ENCODE measurements around the gene PADI2. TPM values are rescaled to one million over a fixed set of nuclear protein-coding genes. Genes with fewer than 3 reads are reported as not detected.

The PADI2 gene
- total and polyA plus RNA-seq, 3 donors from 2014 or later: 0.99 to 3.2 (median 1.1) TPM

GRCh38 chr1:17165823-17166222, 46.6 kb upstream of the PADI2 start:
- intact Hi-C loops (cut with DNase I; ENCODE audit: low total_unique reads): no loop called here
- H3K4me1 ChIP-seq: no peaks in the 10 kb centered on the region
- H3K36me3 ChIP-seq (ENCODE audit: low read depth, missing control alignments): no peaks in the 10 kb centered on the region
- no peaks in the 10 kb centered on the region for H3K27me3 ChIP-seq
- no peak for DNase-seq
- H3K9me3 ChIP-seq: no peaks in the 10 kb centered on the region
- no peak overlapping the region for H3K4me3 ChIP-seq
- H3K27ac ChIP-seq: no peak overlapping the region
- TF ChIP-seq POLR2A (IDR thresholded peaks at IDR 0.05): no peak
- TF ChIP-seq CTCF (IDR thresholded peaks at IDR 0.05): no peak
- 81 to 84% methylated on average over 1 of the region's 1 CpG for WGBS, 2 donors

- Histone ChIP-seq H3K9me3 (no peaks in the 10 kb centered on the region), H3K4me3 (no peak overlapping the region), H3K36me3 (ENCODE audit: low read depth, missing control alignments) (no peaks in the 10 kb centered on the region), H3K27me3 (no peaks in the 10 kb centered on the region), H3K27ac (no peak overlapping the region), H3K4me1 (no peaks in the 10 kb centered on the region)
- no peak for DNase-seq
- intact Hi-C loops (cut with DNase I; ENCODE audit: low total_unique reads): no loop called here
- WGBS, 2 donors: 76 to 88% methylated on average over 10 to 16 of the region's 16 CpGs
- no peak for TF ChIP-seq POLR2A (IDR thresholded peaks at IDR 0.05)
- TF ChIP-seq CTCF (IDR thresholded peaks at IDR 0.05): no peak
Observed at GRCh38 chr1:17163789-17164666, 44.8 kb upstream of the PADI2 start.

- H3K9me3 ChIP-seq: no peaks in the 10 kb centered on the region
- TF ChIP-seq CTCF (IDR thresholded peaks at IDR 0.05): no peak
- no peak for TF ChIP-seq POLR2A (IDR thresholded peaks at IDR 0.05)
- 90 to 94% methylated on average over 6 to 7 of the region's 7 CpGs for WGBS, 2 donors
- H3K4me1 ChIP-seq: no peaks in the 10 kb centered on the region
- no peaks in the 10 kb centered on the region for H3K27me3 ChIP-seq
- no peak overlapping the region for H3K4me3 ChIP-seq
- H3K36me3 ChIP-seq (ENCODE audit: low read depth, missing control alignments): no peaks in the 10 kb centered on the region
- intact Hi-C loops (cut with DNase I; ENCODE audit: low total_unique reads): no loop called here
- no peak overlapping the region for H3K27ac ChIP-seq
- DNase-seq: no peak
Observed at GRCh38 chr1:17163371-17163770, 44.1 kb upstream of the PADI2 start.

- DNase-seq: no peak
- Histone ChIP-seq H3K4me3 (no peak overlapping the region), H3K36me3 (ENCODE audit: low read depth, missing control alignments) (no peaks in the 10 kb centered on the region), H3K4me1 (no peaks in the 10 kb centered on the region), H3K9me3 (no peaks in the 10 kb centered on the region), H3K27me3 (no peaks in the 10 kb centered on the region), H3K27ac (no peak overlapping the region)
- intact Hi-C loops (cut with DNase I; ENCODE audit: low total_unique reads): no loop called here
- WGBS, 2 donors: 76 to 89% methylated on average over 3 to 7 of the region's 7 CpGs
- TF ChIP-seq CTCF (IDR thresholded peaks at IDR 0.05) (no peak), POLR2A (IDR thresholded peaks at IDR 0.05) (no peak)
Observed at GRCh38 chr1:17162941-17163340, 43.7 kb upstream of the PADI2 start.
